Activated T-cell treated with anti-CD3 and anti-CD28 coated beads for 1 hour (primary cell): Measurements from ENCODE around the gene PRRC2A.

Experiments
- DNase-seq: peaks from one replicate; pipeline ENCODE4 v3.0.0-alpha.2; 2020; ENCODE audit warnings: low read depth

Gene PRRC2A

DNA sequence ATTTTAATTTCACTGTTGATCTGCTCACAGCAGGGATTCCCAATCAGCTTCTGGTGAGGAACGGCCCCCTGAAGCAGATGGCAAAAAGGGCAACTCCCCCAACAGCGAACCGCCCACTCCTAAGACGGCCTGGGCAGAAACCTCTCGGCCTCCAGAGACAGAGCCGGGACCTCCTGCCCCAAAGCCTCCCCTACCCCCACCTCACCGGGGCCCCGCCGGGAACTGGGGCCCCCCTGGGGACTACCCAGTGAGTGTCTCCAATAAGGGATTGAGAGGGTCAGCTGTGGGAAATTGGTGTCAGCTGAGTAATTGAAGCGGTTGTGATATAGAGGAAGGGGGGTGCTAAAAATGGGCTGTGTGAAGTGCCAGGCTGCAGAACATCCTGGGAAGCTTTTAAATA is 6.4 kb downstream of the PRRC2A start:
- no peak for DNase-seq

DNA sequence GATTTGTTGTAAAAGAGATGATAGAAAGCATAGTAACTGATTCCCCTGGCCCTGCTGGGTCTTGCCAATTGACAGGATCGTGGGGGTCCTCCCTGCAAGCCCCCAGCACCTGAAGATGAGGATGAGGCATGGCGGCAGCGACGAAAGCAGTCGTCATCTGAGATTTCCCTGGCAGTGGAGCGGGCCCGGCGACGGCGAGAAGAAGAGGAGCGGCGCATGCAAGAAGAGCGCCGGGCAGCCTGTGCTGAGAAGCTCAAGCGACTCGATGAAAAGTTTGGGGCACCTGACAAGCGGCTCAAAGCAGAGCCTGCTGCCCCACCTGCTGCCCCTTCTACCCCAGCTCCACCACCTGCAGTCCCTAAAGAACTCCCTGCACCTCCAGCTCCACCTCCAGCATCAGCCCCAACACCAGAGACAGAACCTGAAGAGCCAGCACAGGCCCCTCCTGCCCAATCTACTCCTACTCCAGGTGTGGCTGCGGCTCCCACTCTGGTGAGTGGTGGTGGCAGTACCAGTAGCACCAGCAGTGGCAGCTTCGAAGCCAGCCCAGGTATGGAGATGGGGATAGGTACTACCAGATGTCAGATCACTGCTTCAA is 7.3 kb downstream of the PRRC2A start:
- no peak for DNase-seq

DNA sequence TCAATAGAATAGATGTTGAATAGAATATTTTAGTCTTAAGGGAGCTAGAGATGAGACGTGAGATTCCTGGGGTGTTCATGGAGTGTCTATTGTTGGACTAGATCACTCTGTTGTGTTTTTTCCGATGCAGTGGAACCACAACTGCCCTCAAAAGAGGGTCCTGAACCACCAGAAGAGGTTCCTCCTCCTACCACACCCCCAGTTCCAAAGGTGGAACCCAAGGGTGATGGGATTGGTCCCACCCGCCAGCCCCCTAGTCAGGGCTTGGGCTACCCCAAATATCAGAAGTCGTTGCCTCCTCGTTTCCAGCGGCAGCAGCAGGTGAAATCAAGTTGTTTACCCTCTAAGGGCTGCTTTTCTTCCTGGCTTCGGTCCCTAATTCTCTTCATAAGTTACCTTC is 8.5 kb downstream of the PRRC2A start:
- no peak for DNase-seq

DNA sequence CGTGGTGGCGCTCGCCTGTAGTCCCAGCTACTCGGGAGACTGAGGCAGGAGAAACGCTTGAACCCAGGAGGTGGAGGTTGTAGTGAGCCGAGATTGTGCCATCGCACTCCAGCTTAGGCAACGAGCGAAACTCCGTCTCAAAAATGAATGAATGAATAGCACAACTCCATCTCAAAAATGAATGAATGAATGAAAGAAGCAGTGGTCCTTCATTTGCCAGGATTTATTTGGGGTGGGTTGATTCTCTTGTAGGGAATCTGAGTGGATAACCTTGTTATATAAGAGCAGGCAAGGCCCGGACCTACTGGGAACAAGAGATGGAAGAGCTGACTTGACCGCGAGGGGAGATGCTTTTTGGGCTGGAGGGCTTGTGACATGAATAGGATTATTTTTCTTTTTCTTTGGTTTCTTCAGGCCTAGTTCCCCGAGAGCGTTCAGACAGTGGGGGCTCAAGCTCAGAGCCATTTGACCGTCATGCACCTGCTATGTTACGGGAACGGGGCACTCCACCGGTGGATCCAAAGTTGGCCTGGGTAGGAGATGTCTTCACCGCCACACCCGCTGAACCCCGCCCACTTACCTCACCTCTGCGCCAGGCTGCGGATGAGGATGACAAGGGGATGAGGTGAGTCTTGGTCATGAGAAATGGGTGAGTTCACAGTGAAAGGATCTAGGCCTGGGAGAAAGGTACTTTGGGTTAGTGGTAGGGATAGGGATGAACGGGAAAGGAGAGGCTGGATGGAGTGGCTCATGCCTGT is 9.8 kb downstream of the PRRC2A start:
- DNase-seq = no peak

DNA sequence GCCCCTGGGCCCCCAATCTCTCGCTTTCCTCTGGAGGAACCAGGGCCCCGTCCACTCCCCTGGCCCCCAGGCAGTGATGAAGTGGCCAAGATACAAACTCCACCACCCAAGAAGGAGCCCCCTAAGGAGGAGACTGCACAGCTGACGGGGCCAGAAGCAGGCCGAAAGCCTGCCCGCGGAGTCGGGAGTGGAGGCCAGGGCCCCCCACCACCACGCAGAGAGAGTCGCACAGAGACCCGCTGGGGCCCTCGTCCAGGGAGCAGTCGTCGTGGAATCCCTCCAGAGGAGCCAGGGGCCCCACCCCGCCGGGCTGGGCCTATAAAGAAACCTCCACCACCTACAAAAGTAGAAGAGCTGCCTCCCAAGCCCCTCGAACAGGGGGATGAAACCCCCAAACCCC is 10.7 kb downstream of the PRRC2A start:
- no peak for DNase-seq

DNA sequence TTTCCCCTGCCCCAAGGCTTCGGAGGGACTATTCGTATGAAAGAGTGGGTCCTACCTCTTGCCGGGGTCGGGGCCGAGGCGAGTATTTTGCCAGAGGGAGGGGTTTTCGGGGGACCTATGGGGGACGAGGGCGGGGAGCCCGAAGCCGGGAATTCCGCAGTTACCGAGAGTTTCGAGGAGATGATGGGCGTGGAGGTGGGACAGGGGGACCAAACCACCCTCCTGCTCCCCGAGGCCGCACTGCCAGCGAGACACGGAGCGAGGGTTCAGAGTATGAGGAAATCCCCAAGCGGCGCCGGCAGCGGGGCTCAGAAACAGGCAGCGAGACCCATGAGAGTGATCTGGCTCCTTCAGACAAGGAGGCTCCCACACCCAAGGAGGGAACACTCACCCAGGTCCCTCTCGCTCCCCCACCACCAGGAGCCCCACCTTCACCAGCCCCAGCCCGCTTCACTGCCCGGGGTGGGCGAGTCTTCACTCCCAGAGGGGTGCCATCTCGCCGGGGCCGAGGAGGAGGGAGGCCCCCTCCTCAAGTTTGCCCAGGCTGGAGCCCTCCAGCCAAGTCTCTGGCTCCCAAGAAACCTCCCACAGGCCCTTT is 11.3 kb downstream of the PRRC2A start:
- DNase-seq = no peak

DNA sequence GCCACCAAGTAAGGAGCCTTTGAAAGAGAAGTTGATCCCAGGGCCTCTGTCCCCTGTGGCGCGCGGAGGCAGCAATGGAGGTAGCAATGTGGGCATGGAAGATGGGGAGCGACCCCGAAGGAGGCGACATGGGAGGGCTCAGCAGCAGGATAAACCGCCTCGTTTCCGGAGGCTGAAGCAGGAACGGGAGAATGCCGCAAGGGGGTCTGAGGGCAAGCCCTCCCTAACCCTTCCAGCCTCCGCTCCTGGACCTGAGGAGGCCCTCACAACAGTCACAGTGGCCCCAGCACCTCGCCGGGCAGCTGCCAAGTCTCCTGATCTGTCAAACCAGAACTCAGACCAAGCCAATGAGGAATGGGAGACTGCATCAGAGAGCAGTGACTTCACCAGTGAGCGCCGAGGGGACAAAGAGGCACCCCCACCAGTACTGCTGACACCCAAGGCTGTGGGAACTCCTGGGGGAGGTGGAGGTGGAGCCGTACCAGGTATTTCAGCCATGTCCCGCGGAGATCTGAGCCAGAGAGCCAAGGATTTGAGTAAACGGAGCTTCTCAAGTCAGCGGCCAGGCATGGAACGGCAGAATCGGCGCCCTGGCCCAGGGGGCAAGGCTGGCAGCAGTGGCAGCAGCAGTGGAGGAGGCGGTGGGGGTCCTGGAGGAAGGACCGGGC is 11.9 kb downstream of the PRRC2A start:
- no peak for DNase-seq

DNA sequence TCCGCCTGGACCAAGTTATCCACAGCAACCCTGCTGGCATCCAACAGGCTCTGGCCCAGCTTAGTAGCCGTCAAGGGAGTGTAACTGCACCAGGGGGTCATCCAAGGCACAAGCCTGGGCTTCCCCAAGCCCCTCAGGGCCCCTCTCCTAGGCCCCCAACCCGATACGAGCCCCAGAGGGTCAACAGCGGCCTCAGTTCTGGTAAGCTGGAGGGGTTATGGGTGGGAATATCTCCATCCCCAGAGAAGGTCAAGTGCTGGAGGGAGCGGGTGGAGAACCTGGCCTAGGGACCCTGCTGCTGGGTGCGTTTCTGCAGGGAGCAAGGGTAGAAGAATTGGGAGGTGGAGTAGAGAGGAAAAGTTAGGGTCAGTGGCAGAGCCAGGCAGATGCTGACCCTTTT is 12.9 kb downstream of the PRRC2A start:
- DNase-seq = no peak

DNA sequence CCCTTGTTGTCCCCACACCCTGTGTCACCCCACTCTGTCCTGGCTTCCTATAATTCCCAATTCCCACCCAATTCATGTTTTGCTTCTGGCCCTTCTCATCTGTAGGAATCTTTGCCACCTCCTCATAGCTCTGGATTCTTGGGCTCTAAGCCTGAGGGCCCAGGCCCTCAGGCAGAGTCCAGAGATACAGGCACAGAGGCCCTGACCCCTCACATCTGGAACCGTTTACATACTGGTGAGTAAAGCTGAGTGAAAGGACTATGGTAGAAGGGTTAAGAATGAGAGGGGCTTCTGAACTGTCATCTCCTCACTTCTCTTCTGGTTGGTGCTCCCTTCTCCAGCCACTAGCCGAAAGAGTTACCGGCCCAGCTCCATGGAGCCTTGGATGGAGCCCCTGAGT is 13.6 kb downstream of the PRRC2A start:
- no peak for DNase-seq

DNA sequence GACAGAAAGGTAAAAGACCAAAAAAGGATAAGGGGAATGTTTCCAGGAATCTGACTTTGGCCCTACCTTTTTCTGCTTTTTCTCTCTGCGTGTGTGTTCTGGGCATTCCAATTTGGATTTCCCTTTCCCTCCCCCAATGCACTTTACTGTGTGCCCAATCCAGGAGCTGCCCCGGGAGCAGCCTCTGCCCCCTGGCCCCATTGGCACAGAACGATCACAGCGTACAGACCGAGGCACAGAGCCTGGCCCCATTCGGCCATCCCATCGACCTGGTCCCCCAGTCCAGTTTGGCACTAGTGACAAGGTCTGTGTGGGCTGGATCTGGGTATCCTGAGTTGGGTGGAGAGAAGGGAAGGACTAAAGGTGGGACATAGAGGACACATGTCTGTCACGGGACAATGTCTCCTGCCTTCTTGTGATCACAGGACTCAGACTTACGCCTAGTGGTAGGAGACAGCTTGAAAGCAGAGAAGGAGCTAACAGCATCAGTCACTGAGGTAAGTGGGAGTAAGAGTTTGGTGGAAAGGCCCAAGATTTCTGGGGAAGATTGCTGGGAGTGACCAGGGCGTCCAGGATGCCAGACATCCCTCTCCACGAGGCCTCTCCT is 14.6 kb downstream of the PRRC2A start:
- DNase-seq = no peak

DNA sequence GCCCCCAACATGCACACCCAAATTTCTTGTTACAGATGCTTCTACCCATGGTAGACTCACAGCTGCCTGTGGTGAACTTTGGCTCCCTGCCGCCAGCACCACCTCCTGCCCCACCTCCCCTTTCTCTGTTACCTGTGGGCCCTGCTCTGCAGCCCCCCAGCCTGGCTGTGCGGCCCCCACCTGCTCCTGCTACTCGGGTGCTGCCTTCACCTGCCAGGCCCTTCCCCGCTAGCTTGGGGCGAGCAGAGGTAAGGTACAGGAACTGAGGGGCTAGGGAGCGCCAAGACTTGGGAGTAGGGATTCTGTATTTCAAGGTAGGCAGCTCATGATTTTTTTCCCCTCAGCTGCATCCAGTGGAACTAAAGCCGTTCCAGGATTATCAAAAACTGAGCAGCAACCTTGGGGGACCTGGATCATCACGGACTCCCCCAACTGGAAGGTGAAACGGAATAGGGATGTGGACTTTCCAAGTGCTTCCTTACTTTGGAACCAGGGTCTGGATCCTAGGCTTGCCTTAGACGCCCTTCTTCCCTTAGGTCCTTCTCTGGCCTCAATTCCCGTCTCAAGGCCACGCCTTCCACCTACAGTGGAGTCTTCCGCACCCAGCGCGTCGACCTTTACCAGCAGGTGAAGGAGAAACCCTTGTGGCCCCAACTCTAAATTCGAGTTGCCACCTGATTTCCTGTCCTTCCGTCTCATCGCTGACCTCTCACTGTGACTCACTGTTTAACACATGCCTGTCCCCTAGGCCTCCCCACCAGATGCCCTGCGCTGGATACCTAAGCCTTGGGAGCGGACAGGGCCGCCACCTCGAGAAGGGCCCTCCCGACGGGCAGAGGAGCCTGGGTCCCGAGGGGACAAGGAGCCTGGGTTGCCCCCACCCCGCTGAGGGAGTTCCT is 16.4 kb downstream of the PRRC2A start:
- no peak for DNase-seq

DNA sequence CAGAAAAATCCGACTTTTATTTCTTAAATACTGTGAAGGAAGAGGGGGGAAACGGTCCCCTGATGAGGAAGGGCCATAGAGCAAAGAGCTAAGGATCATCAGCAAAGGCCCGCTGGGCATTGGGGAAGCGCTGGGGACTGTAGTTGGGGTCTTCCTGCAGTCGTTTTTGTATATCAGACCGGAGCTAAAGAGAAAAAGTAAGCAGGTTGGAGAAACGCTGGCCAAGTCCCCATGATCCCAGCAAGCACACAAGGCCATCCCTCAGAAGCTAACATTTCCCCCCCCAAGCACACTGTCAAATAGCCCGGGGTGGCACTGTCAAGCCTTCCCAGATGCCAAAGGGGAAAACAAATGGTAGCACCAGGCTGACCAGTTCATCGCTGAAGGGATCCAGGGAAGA is 18.5 kb downstream of the PRRC2A start:
- no peak for DNase-seq

DNA sequence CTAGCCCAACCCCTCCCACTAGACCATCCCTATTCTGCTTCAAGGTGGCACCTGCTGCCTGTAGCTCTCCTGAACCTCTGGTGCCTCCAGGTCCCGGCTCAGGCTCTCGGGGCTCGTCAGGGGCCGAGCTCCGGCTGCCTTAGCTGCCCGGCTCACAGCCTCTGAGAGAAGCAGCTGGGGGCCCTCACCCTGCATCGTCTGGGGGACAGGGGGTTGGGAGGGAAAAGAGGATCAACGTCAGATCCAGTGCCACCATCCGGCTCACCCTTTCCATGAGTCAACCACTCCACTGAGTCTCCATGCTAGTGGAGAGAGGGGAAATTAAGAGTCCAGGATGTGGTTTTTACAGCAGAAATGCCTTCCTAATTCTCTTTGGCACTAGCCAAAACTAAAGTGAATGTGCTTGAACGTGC is 18.9 kb downstream of the PRRC2A start:
- no peak for DNase-seq

DNA sequence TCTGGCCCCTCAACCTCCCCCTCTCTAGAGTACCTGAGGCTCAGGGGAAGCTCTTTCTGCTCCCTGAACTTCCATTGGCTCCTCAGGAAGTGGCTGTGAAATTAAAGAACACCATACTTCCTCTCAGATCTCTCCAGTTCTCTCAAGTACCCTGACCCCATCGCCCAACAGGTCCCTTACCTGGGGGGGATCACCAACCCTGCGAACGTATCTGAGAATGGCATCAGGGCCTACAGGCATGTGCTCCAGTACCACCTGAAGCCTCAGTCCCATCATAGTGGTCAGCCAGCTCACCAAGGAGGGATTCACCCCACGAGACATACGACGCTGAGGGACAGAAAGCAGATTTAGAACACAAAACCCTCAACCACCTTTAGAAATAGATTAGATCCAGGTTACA is 20.1 kb downstream of the PRRC2A start:
- DNase-seq = no peak

DNA sequence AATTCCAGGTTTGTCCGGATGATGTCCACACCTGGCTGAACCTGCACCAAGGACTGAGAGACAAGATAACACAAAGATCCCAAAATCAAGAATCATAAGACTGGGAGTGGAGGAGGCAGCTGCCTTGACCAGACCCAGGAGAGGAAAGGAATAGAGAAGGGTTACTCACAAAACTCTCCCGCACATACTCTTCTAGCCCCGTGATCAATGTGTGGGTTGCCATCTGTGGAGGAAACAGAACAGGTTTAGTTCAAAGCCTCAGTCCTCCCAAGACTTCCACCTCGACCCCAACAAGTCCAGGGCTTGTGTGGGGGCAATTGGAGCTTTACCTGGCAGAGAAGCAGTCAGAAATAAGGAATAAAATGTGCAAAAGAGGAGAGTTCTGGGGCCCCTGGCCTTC is 20.9 kb downstream of the PRRC2A start:
- DNase-seq = no peak

DNA sequence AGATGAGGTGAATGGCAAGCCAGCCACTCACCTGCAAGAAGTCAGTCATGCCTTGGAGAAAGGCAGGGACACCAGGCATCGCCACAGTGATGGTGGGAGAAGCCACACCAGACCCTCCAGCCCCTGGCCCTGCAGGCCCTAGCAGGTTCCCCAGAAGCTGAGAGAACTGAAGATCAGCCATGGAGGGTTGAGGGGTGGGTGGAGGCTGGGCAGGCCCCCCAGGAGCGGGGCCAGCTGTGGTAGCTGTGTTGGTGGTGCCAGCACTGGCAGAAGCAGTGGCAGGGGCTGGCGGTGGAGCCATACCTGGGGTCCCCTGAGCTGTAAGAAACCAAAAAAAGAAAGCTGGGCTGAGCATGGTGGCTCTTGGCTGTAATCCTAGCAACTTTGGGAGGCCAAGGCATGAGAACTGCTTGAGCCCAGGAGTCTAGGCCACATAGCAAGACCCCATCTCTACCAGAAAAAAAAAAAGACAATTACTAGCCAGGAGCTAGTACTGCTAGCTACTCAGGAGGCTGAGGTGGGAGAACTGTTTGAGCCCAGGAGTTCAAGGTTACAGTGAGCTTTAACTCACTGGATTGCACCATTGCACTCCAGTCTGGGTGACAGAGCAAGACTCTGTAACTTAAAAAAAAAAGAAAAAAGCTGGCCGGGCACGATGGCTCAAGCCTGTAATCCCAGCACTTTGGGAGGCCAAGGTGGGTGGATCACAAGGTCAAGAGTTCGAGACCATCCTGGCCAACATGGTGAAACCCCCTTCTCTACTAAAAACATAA is 22.5 kb downstream of the PRRC2A start:
- DNase-seq = no peak

DNA sequence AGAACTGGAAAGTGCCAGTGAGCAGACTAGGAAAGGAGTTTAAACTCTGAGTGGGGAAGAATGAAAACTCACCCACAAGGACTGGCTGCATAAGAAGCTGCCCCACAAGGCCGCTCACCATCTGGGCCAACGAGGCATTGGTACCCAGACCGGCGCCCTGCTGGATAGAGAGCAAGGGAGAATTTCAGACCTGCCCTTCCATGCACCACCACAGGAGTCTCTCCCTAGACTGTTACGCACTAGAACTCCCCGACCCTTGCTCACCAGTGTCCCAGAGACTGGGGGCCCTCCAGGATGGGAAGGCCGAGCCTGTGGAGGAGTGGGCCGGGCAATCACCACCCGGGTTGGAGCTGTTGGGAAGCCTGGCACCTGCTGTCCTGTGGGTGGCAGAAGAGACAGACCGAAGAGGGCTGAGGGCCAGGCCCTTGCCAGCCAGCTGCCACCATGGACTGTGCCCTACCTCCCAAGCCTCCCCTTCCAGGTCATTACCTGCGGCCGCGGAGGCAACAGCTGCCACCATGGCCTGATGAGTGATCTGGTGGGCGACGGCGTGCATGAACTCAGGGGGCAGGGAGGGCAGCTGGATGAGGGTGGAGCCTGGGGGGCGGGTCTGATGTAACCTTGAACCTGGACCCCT is 23.4 kb downstream of the PRRC2A start:
- DNase-seq = no peak

DNA sequence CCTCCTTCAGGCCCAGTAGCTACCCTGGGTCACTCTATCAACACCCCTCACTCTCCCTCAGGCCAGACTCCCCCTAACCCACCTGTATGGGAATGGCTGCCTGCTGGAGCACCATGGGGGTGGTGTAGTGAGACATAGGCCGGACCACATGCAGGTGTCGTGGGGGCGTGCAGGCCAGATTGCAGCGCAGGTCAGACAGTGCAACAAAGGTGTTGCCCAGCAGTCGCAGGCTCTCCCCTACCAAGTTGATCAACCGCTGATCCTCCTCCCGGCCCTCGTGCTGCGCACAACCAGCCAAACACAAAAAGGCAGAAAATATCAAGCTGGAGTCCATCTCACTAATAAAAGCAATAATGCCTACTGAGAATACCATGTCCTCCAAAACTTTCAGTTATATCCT is 24.8 kb downstream of the PRRC2A start:
- no peak for DNase-seq

DNA sequence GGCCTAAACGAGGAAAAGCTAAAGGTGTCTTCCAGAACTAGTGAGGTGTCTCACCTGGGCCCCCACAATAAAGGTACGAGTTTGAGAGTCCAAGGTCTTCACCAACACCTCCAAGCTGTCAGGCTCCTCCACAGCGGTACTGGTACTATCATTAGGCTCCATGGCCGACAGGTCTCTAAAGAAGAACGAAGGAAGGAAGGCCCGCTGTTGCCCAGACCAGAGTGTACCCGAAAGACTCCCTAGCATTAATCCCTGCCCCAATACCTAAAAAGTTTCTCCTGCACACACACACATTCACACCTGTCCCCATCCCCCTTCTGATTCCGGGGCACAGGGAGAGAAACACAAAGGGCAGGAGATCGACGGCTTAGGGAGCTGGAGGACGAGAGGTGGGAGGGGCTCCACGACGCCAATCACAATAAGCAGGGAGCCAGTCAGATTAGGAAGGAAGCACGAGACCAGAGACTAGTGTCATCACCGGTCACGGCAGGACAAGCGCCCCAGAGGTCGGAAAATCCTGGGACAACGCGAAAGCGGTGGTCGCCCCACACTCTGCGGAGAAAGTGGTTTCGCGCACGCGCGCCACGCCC is 31.2 kb downstream of the PRRC2A start:
- DNase-seq = no peak
